C4-2B (cell line): Measurements from ENCODE around the gene PPIL6.

ENCODE experiments used
- H3K27ac ChIP-seq: fragments of 450-650 bp; 2 replicates; pipeline ENCODE4 v1.5.1; 2017
- ZFX ChIP-seq: fragments of 450-650 bp; IDR thresholded peaks from 2 replicates; pipeline ENCODE4 v1.6.1; 2017
- TF ChIP-seq, protein P1 (sequence below): fragments of 450-650 bp; conservative IDR thresholded peaks from 2 replicates; pipeline ENCODE4 v1.5.1; 2017; ENCODE audit warnings: mild to moderate bottlenecking

PPIL6 gene

DNA sequence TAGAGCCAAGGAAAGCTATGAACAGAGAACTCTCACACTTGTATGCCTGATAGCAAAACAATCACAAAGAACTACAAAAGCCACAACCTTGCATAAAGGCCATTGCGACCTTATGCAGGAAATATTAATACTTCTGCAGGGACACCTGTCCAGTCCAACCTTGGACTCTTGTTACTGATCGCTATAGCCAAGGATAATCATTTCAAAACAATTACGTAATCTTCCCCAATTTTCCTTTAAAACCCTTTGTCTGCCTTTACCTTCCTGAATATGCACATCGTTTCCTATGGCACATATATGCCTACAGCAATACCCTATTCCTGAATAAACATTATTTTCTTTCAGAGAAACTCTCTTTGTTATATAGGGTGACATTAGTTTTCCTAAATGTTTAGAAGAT is 22.8 kb downstream of the PPIL6 start:
- no peak for TF ChIP-seq ZFX
- TF ChIP-seq, protein P1, sequence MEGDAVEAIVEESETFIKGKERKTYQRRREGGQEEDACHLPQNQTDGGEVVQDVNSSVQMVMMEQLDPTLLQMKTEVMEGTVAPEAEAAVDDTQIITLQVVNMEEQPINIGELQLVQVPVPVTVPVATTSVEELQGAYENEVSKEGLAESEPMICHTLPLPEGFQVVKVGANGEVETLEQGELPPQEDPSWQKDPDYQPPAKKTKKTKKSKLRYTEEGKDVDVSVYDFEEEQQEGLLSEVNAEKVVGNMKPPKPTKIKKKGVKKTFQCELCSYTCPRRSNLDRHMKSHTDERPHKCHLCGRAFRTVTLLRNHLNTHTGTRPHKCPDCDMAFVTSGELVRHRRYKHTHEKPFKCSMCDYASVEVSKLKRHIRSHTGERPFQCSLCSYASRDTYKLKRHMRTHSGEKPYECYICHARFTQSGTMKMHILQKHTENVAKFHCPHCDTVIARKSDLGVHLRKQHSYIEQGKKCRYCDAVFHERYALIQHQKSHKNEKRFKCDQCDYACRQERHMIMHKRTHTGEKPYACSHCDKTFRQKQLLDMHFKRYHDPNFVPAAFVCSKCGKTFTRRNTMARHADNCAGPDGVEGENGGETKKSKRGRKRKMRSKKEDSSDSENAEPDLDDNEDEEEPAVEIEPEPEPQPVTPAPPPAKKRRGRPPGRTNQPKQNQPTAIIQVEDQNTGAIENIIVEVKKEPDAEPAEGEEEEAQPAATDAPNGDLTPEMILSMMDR, result no peak

DNA sequence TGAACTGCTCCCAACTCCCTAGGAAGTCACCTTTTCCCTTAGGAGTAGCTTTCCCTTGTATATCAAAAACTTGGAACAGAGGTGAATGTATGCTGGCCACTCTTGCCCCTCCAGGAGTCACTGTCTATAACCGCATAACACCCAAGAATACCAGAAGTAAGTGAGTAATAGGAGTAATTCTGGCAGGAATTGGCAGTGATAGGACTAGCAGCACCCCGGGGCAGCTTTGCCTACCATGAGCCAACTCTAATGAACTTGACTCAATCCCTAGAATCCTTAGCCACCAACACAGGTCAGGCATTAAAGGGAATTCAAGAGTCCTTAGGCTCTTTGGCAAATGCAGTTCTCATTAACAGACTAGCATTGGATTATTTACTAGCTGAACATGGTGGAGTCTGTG is 29.4 kb downstream of the PPIL6 start:
- no peak overlapping the region for H3K27ac ChIP-seq
- TF ChIP-seq, protein P1, result no peak
- no peak for TF ChIP-seq ZFX

More for the DNA sequence above, 22.8 kb downstream of the PPIL6 start:
- no peak overlapping the region for H3K27ac ChIP-seq

DNA sequence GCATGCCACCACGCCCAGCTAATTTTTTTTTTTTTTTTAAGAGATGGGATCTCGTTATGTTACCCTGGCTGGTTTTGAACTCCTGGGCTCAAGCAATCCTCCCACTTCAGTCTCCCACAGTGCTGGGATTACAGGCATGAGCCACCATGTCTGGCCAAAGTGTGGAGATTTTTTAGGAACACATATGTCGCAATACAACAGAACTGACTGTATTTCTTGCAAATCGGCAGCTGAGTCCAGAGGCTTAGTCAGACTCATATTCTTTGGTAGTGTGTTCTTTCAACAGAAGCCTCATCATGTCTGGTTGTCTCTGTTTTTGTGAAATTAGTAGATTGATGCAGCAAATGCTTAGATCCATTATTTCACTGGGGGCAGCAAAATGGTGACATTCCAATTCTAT is 34.2 kb downstream of the PPIL6 start:
- TF ChIP-seq, protein P1, result no peak
- no peak for TF ChIP-seq ZFX
- no peak overlapping the region for H3K27ac ChIP-seq

DNA sequence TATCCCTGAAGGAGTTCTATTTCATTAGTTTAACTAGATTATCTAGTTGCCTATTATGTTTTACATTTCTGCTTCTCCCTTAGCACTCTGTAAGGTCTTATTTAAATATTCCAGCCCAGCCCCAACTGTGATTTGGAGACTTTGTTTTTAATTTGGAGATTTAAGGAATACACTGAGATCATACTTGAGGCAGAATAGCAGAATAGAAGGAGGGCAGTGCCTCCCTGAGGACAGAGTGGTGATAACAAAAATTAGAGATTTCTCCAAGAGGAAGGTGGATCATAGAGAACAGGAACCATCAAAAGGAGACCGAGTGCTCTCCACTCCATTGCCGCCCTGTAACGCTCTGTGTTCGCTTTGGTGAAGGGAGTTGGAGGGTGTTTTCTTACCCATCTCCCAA is 43.4 kb downstream of the PPIL6 start:
- H3K27ac ChIP-seq, result no peak overlapping the region
- TF ChIP-seq, protein P1, result peak; percentile 55
- no peak for TF ChIP-seq ZFX

DNA sequence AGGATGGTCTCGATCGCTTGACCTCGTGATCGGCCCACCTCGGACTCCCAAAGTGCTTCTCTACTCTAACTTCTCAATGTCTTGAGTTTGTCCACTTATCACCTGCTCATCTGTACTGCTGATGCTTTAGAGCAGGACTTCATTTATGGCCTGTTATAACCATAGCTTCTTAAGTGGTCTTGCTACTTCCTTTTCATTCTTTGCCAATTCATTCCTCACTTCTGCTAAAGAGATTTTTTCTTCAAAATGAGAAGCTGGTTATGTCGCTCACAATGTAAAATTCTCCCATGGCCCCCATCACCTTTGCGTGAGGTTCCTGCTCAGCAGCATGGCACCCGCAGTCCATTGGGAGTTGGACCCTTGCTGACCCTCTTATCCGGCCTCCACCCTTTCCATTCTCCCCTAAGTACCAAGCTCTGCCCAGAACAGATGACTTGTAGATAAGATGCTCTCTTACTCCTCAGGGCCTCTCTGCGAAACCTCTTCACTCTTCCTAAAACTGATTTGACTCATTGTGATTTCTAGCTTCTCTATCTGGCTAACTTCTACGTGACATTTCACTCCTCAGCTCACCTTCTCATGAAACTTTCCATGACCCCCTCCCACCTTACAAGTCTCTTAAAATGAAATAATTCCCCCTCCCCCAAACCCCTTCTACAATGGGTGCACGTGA is 44.2 kb downstream of the PPIL6 start:
- TF ChIP-seq, protein P1, result no peak
- no peak for TF ChIP-seq ZFX
- no peak overlapping the region for H3K27ac ChIP-seq

DNA sequence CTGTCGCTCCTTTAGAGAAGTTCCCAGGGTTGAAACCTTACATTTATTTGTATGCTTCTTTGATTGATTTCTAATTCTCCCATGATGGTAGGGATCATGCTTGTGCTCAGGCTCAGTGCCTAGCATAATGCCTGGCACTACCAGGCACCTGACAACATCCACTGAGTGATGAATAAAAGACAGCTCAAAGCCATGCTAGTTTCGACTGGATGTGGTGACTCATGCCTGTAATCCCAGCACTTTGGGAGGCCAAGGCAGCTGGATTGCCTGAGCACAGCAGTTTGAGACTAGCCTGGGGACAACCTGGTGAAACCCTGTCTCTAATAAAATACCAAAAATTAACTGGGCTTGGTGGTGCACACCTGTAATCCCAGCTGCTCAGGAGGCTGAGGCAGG is 46.5 kb downstream of the PPIL6 start:
- TF ChIP-seq, protein P1, result no peak
- no peak for TF ChIP-seq ZFX
- H3K27ac ChIP-seq, result no peak overlapping the region

DNA sequence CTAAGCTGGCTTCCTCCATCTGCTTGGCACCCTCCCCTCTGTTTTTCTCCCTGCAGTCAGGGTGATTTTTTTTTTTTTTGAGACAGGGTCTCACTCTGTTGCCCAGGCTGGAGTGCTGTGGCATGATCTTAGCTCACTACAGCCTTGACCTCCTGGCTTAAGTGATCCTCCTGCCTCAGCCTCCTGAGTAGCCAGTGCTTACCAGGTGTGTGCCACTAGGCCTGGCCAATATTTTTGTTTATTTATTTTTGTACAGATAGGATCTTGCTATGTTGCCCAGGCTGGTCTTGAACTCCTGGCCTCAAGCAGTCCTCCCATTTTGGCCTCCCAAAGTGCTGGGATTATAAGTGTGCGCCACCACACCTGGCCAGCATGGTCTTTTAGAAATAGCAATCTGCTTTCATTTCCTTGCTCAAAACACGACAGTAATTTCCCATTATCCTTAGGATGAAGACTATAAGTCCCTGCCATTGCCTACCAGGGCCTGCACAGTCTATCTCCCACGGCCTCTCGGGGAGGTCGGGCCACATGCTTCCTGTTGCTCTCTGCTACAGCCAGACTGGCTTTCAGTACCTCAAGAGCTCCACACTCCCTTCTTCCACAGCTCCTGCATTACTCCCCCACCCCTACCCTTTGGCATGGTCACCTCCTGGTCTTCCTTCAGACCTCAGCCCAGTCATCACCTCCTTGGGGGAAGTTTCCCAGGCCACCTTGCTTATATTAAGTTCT is 47.1 kb downstream of the PPIL6 start:
- H3K27ac ChIP-seq, result no peak overlapping the region
- TF ChIP-seq ZFX, result no peak
- TF ChIP-seq, protein P1, result no peak
